Endothelial cell of umbilical vein (primary cell): Measurements from ENCODE around the gene TGFBR3. TPM values are rescaled to one million over a fixed set of nuclear protein-coding genes. Genes with fewer than 3 reads are reported as not detected.

ENCODE experiments used
- BruUV-seq: library from RNA; stranded (reverse); fragments of 400-500 nt; replicated peaks from 2 replicates; lab custom pipeline; 2021; lab: Mats Ljungman, UMichigan
- CTCF ChIA-PET: fragments of 300-600, 350-600 bp; sonication (Branson Sonifier 250); formaldehyde crosslinking; loops from one replicate; lab custom pipeline; 2021; ENCODE audit warnings: antibody characterized with exemption, inconsistent platforms; lab: Charles Lee
- POLR2A ChIA-PET: fragments of 300-600, 350-600 bp; sonication (Branson Sonifier 250); formaldehyde crosslinking; loops from one replicate; lab custom pipeline; 2021; ENCODE audit warnings: antibody characterized with exemption, inconsistent platforms; lab: Charles Lee
- DNase-seq: peaks from one replicate; pipeline ENCODE4 v3.0.0-alpha.2; 2011; ENCODE audit warnings: low read depth, low spot score
- FAIRE-seq: peaks from 2 replicates; lab custom pipeline; 2011; peaks lifted over from hg19 to GRCh38; lab: Jason Lieb, UNC
- H2AFZ ChIP-seq: 2 replicates; pipeline ENCODE4 v1.6.0; 2012; ENCODE audit warnings: low read depth, low read length, control low read depth, inconsistent platforms
- H3K27ac ChIP-seq: 2 replicates; pipeline ENCODE4 v1.5.1; 2011; ENCODE audit warnings: low read depth, mild to moderate bottlenecking, control low read depth, low read length, moderate library complexity; ENCODE audit not compliant: insufficient read depth
- H3K27me3 ChIP-seq, 2 experiments: 2 replicates each; pipeline versions ENCODE4 v1.6.0 to v1.6.1; 2011; ENCODE audit warnings: low read length in 2 of 2, mixed read lengths in 1 of 2; ENCODE audit not compliant: control insufficient read depth in 2 of 2, insufficient read depth in 2 of 2
- H3K36me3 ChIP-seq, 2 experiments: 2 replicates in 1 of 2; 3 replicates in 1 of 2; pipeline ENCODE4 v1.5.1; 2011; ENCODE audit warnings: low read length in 2 of 2, mild to moderate bottlenecking in 1 of 2, moderate library complexity in 1 of 2; ENCODE audit not compliant: control insufficient read depth in 2 of 2, insufficient read depth in 2 of 2; ENCODE audit errors: extremely low read depth in 1 of 2
- H3K4me1 ChIP-seq: 3 replicates; pipeline ENCODE4 v1.5.1; 2011; ENCODE audit warnings: mild to moderate bottlenecking, low read length; ENCODE audit not compliant: control insufficient read depth, insufficient read depth; ENCODE audit errors: extremely low read depth
- H3K4me2 ChIP-seq: 2 replicates; pipeline ENCODE4 v1.6.1; 2011; ENCODE audit warnings: low read length, control low read depth, mixed read lengths; ENCODE audit not compliant: insufficient read depth
- H3K4me3 ChIP-seq, 3 experiments: fragments of 200-600 bp in 1 of 3; sonication (generic), shearing (Covaris generic) in 1 of 3; replicated peaks in 1 of 3; 2 replicates each; pipeline ENCODE4 v1.5.1; 2011 to 2016; ENCODE audit warnings: control low read depth in 3 of 3, low read length in 3 of 3, mild to moderate bottlenecking in 2 of 3, inconsistent platforms in 1 of 3, low read depth in 1 of 3, moderate library complexity in 1 of 3; ENCODE audit not compliant: insufficient read depth in 1 of 3
- H3K79me2 ChIP-seq: 2 replicates; pipeline ENCODE4 v1.6.0; 2012; ENCODE audit warnings: low read length, inconsistent platforms; ENCODE audit not compliant: control insufficient read depth, insufficient read depth
- H3K9ac ChIP-seq: replicated peaks from 2 replicates; pipeline ENCODE3; 2011; ENCODE audit warnings: low read length, control low read depth; ENCODE audit not compliant: insufficient read depth; ENCODE audit errors: extremely low read depth
- H3K9me1 ChIP-seq: replicated peaks from 3 replicates; pipeline ENCODE4 v1.6.0; 2011; ENCODE audit warnings: mild to moderate bottlenecking, low read length; ENCODE audit not compliant: control insufficient read depth, insufficient read depth; ENCODE audit errors: extremely low read depth
- H3K9me3 ChIP-seq: replicated peaks from 2 replicates; pipeline ENCODE4 v1.5.1; 2012; ENCODE audit warnings: low read length, inconsistent platforms; ENCODE audit not compliant: control insufficient read depth, insufficient read depth
- H4K20me1 ChIP-seq: replicated peaks from 2 replicates; pipeline ENCODE3; 2011; ENCODE audit warnings: mild to moderate bottlenecking, low read length; ENCODE audit not compliant: control insufficient read depth, insufficient read depth; ENCODE audit errors: extremely low read depth
- EZH2 ChIP-seq: IDR thresholded peaks from 2 replicates; pipeline ENCODE4 v1.6.1; 2012; ENCODE audit warnings: borderline replicate concordance, low read depth, mild to moderate bottlenecking, moderate library complexity, low read length, inconsistent platforms; ENCODE audit not compliant: severe bottlenecking
- FOS ChIP-seq: IDR thresholded peaks from 2 replicates; pipeline ENCODE4 v1.6.1; 2011; ENCODE audit warnings: mild to moderate bottlenecking, low read length, moderate library complexity, borderline replicate concordance; ENCODE audit not compliant: insufficient read depth
- GATA2 ChIP-seq: IDR thresholded peaks from 2 replicates; pipeline ENCODE4 v1.7.0; 2011; ENCODE audit warnings: low read depth, mild to moderate bottlenecking, moderate library complexity, mixed read lengths, low read length; ENCODE audit not compliant: insufficient read length, insufficient read depth
- JUN ChIP-seq: IDR thresholded peaks from 2 replicates; pipeline ENCODE4 v1.6.1; 2011; ENCODE audit warnings: borderline replicate concordance, low read depth; ENCODE audit not compliant: insufficient read length, insufficient read depth
- MYC ChIP-seq: IDR thresholded peaks from one replicate; pipeline ENCODE4 v1.6.1; 2011; ENCODE audit warnings: mild to moderate bottlenecking, low read depth, low read length
- POLR2A ChIP-seq: IDR thresholded peaks from 2 replicates; pipeline ENCODE4 v1.6.1; 2012; ENCODE audit warnings: low read depth, mild to moderate bottlenecking, control low read depth, low read length
- dilution Hi-C: fragments of 300-500 bp; cut with MboI; formaldehyde crosslinking; loops from one replicate; pipeline ENCODE4 v1.15.0; 2019; ENCODE audit warnings: low sequenced_read_pairs; ENCODE audit not compliant: extremely low pct_ligation_motif_present
- intact Hi-C: fragments of 100-400 bp; cut with micrococcal nuclease; formaldehyde crosslinking; loops from one replicate; pipeline ENCODE4 v1.10.0; 2022
- polyA plus RNA-seq, 4 experiments: library from polyadenylated mRNA; depleted of rRNA in 3 of 4; stranded (reverse) in 3 of 4; unstranded in 1 of 4; fragments of >200 nt; gene quantifications; 2 replicates each; pipeline versions ENCODE4 v1.2.1 to v1.2.3, GENCODE V29; 2011 to 2012; ENCODE audit warnings: missing spikeins in 1 of 4
- total RNA-seq: library from RNA; stranded (reverse); gene quantifications from 2 replicates; pipeline ENCODE4 v1.2.3, GENCODE V29; 2021
- TF ChIP-seq, protein P1 (sequence below): IDR thresholded peaks from 2 replicates; pipeline ENCODE4 v1.6.1; 2011; ENCODE audit not compliant: insufficient read depth, insufficient read length
- TF ChIP-seq, protein P2 (sequence below), 2 donors: IDR thresholded peaks; 1 replicate in 1 of 2; 2 replicates in 1 of 2; pipeline ENCODE4 v1.5.1; 2011; ENCODE audit warnings: low read length in 2 of 2, mild to moderate bottlenecking in 2 of 2, moderate library complexity in 2 of 2, control low read depth in 1 of 2, inconsistent platforms in 1 of 2, low read depth in 1 of 2; ENCODE audit not compliant: insufficient read depth in 1 of 2; ENCODE audit errors: extremely low read depth in 1 of 2

Gene TGFBR3
- total and polyA plus RNA-seq, 2 donors (not counting 3 experiments of a cell fraction or from before 2014, with no cell fraction given) = 8.0 to 13.4 TPM

DNA sequence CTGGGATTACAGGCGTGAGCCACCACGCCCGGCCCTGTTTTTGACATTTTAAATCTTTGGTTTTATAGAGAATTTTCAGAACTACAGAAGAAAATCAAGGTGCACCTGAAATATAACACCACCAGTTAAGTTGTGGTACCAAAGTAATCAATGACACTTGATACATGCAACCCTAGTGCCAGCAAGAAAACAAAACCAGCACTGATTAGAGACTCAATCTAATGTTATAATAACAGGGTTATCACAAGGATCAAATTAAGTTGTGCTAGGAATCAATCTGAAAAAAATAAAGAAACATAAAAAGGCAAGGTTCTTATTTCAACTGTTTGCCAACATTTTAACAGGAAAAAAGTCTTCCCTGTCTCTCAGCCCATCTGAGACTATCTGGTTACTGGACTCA, 23.8 kb downstream of the TGFBR3 start:
- Histone ChIP-seq H2AFZ (no peak overlapping the region), H4K20me1 (no peaks in the 10 kb centered on the region)
- POLR2A ChIA-PET = no interaction called here

More for the DNA sequence above, 23.8 kb downstream of the TGFBR3 start:
- no peak for DNase-seq
- Histone ChIP-seq H3K36me3 (no peaks in the 10 kb centered on the region), H3K27me3 (no peaks in the 10 kb centered on the region), H3K4me1 (no peaks in the 10 kb centered on the region), H3K9ac (no peak overlapping the region), H3K4me2 (no peak overlapping the region), H3K27ac (no peak overlapping the region), H3K4me3 (no peak overlapping the region), H3K79me2 (no peaks in the 10 kb centered on the region), H3K9me3 (no peaks in the 10 kb centered on the region), H3K9me1 (no peaks in the 10 kb centered on the region)
- BruUV-seq = no TSS peak
- dilution Hi-C loops (no loop called here), intact Hi-C loops (no loop called here)
- TF ChIP-seq, protein P1, sequence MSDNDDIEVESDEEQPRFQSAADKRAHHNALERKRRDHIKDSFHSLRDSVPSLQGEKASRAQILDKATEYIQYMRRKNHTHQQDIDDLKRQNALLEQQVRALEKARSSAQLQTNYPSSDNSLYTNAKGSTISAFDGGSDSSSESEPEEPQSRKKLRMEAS = no peak
- TF ChIP-seq EZH2 (no peak), FOS (no peak), JUN (no peak), GATA2 (no peak), MYC (no peak), POLR2A (no peak)
- TF ChIP-seq, protein P2, sequence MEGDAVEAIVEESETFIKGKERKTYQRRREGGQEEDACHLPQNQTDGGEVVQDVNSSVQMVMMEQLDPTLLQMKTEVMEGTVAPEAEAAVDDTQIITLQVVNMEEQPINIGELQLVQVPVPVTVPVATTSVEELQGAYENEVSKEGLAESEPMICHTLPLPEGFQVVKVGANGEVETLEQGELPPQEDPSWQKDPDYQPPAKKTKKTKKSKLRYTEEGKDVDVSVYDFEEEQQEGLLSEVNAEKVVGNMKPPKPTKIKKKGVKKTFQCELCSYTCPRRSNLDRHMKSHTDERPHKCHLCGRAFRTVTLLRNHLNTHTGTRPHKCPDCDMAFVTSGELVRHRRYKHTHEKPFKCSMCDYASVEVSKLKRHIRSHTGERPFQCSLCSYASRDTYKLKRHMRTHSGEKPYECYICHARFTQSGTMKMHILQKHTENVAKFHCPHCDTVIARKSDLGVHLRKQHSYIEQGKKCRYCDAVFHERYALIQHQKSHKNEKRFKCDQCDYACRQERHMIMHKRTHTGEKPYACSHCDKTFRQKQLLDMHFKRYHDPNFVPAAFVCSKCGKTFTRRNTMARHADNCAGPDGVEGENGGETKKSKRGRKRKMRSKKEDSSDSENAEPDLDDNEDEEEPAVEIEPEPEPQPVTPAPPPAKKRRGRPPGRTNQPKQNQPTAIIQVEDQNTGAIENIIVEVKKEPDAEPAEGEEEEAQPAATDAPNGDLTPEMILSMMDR (IDR thresholded peaks at IDR 0.05; ENCODE audit: extremely low read depth in 1 of 2, insufficient read depth in 1 of 2, low read depth in 1 of 2, low read length in 2 of 2) = no peak
- CTCF ChIA-PET = interaction anchor here (1.0 kb wide), 1 partner anchor 9 kb away, joined by 4 read pairs; no protein-coding TSS in a partner anchor
- no peak for FAIRE-seq
